H9 (cell line): ENCODE data around the gene SEMA3E. TPM values are rescaled to one million over a fixed set of nuclear protein-coding genes. Genes with fewer than 3 reads are reported as not detected.

Experiments used
- DNase-seq: peaks from one replicate; pipeline ENCODE4 v3.0.0-alpha.2; 2017
- H2AFZ ChIP-seq: one replicate; pipeline ENCODE4 v1.6.1; 2013; ENCODE audit warnings: mild to moderate bottlenecking, low read length, control low read depth, moderate library complexity
- H2AK5ac ChIP-seq: 2 replicates; pipeline ENCODE4 v1.6.1; 2013; ENCODE audit warnings: low read length, control low read depth, mixed read lengths; ENCODE audit not compliant: insufficient read length
- H2BK120ac ChIP-seq: one replicate; pipeline ENCODE4 v1.6.1; 2013; ENCODE audit warnings: low read depth, mild to moderate bottlenecking, low read length, control low read depth, inconsistent platforms; ENCODE audit not compliant: poor library complexity, severe bottlenecking
- H2BK12ac ChIP-seq: 2 replicates; pipeline ENCODE4 v1.6.1; 2013; ENCODE audit warnings: low read length, control low read depth, mixed read lengths, low read depth; ENCODE audit not compliant: insufficient read length
- H2BK15ac ChIP-seq: 2 replicates; pipeline ENCODE4 v1.6.1; 2013; ENCODE audit warnings: low read depth, low read length, control low read depth
- H2BK20ac ChIP-seq: one replicate; pipeline ENCODE4 v1.6.1; 2013; ENCODE audit warnings: low read depth, mild to moderate bottlenecking, low read length, control low read depth, inconsistent platforms; ENCODE audit not compliant: poor library complexity, severe bottlenecking
- H2BK5ac ChIP-seq: 2 replicates; pipeline ENCODE4 v1.6.1; 2013; ENCODE audit warnings: low read length, control low read depth, mixed read lengths; ENCODE audit not compliant: insufficient read length
- H3K14ac ChIP-seq: 2 replicates; pipeline ENCODE4 v1.6.1; 2013; ENCODE audit warnings: low read length, control low read depth; ENCODE audit not compliant: insufficient read depth
- H3K18ac ChIP-seq: 2 replicates; pipeline ENCODE4 v1.6.1; 2013; ENCODE audit warnings: low read depth, mild to moderate bottlenecking, mixed read lengths, low read length, control low read depth; ENCODE audit not compliant: insufficient read length
- H3K23ac ChIP-seq: 2 replicates; pipeline ENCODE4 v1.6.1; 2013; ENCODE audit warnings: low read length, control low read depth, mixed read lengths, low read depth; ENCODE audit not compliant: insufficient read length
- H3K23me2 ChIP-seq: 2 replicates; pipeline ENCODE4 v1.6.1; 2013; ENCODE audit warnings: low read depth, mild to moderate bottlenecking, mixed read lengths, low read length, control low read depth; ENCODE audit not compliant: insufficient read length, poor library complexity, severe bottlenecking
- H3K27ac ChIP-seq: 2 replicates; pipeline ENCODE4 v1.5.1; 2013; ENCODE audit warnings: low read length, control low read depth, mixed read lengths, low read depth; ENCODE audit not compliant: insufficient read length
- H3K27me3 ChIP-seq: 2 replicates; pipeline ENCODE4 v1.6.1; 2013; ENCODE audit warnings: low read length, control low read depth, inconsistent platforms; ENCODE audit not compliant: insufficient read depth
- H3K4ac ChIP-seq: 2 replicates; pipeline ENCODE4 v1.6.1; 2013; ENCODE audit warnings: low read depth, mild to moderate bottlenecking, control low read depth, inconsistent platforms, low read length, moderate library complexity
- H3K4me1 ChIP-seq: 2 replicates; pipeline ENCODE4 v1.6.1; 2013; ENCODE audit warnings: low read length, control low read depth, inconsistent platforms; ENCODE audit not compliant: insufficient read depth
- H3K4me2 ChIP-seq: 2 replicates; pipeline ENCODE4 v1.6.1; 2013; ENCODE audit warnings: low read length, control low read depth, mixed read lengths; ENCODE audit not compliant: insufficient read length, insufficient read depth
- H3K56ac ChIP-seq: 2 replicates; pipeline ENCODE4 v1.6.1; 2013; ENCODE audit warnings: low read depth, mild to moderate bottlenecking, mixed read lengths, low read length, control low read depth; ENCODE audit not compliant: insufficient read length
- H3K79me1 ChIP-seq: 2 replicates; pipeline ENCODE4 v1.6.1; 2013; ENCODE audit warnings: low read depth, mild to moderate bottlenecking, moderate library complexity, low read length, control low read depth, inconsistent platforms; ENCODE audit not compliant: insufficient read depth, poor library complexity, severe bottlenecking
- H3K79me2 ChIP-seq: 2 replicates; pipeline ENCODE4 v1.6.1; 2013; ENCODE audit warnings: low read length, control low read depth, inconsistent platforms; ENCODE audit not compliant: insufficient read depth
- H3K9ac ChIP-seq: 2 replicates; pipeline ENCODE4 v1.6.1; 2013; ENCODE audit warnings: low read length, control low read depth, mixed read lengths; ENCODE audit not compliant: insufficient read length; ENCODE audit errors: extremely low read depth
- H3K9me3 ChIP-seq: one replicate; pipeline ENCODE4 v1.6.1; 2013; ENCODE audit warnings: low read depth, low read length, inconsistent platforms; ENCODE audit not compliant: control insufficient read depth
- H3T11ph ChIP-seq: one replicate; pipeline ENCODE4 v1.6.1; 2013; ENCODE audit warnings: mild to moderate bottlenecking, low read length, control low read depth, inconsistent platforms
- H4K20me1 ChIP-seq: one replicate; pipeline ENCODE4 v1.6.1; 2013; ENCODE audit not compliant: control insufficient read depth, insufficient read length, insufficient read depth
- H4K5ac ChIP-seq: 2 replicates; pipeline ENCODE4 v1.6.1; 2013; ENCODE audit warnings: low read depth, mild to moderate bottlenecking, mixed read lengths, low read length, control low read depth; ENCODE audit not compliant: insufficient read length
- H4K8ac ChIP-seq: replicated peaks from 2 replicates; pipeline ENCODE4 v1.6.1; 2013; ENCODE audit warnings: low read length, control low read depth, mixed read lengths, low read depth; ENCODE audit not compliant: insufficient read length
- H4K91ac ChIP-seq: 2 replicates; pipeline ENCODE4 v1.6.1; 2013; ENCODE audit warnings: low read depth, mild to moderate bottlenecking, moderate library complexity, mixed read lengths, low read length, control low read depth; ENCODE audit not compliant: insufficient read length
- H3K27ac Mint-ChIP-seq, 3 experiments: 2 replicates in 2 of 3; 3 replicates in 1 of 3; pipeline ENCODE4 v1.8.0; 2020 to 2021; ENCODE audit warnings: mixed read lengths in 3 of 3, mild to moderate bottlenecking in 1 of 3, moderate library complexity in 1 of 3
- H3K27me3 Mint-ChIP-seq: 2 replicates; pipeline ENCODE4 v1.8.0; 2021; ENCODE audit warnings: low read depth, mild to moderate bottlenecking, moderate library complexity, mixed read lengths
- H3K36me3 Mint-ChIP-seq, 3 experiments: 2 replicates in 2 of 3; 3 replicates in 1 of 3; pipeline ENCODE4 v1.8.0; 2020 to 2021; ENCODE audit warnings: low read depth in 3 of 3, mixed read lengths in 3 of 3; ENCODE audit not compliant: insufficient read depth in 1 of 3
- H3K4me1 Mint-ChIP-seq, 2 experiments: 2 replicates each; pipeline ENCODE4 v1.8.0; 2020; ENCODE audit warnings: mixed read lengths in 2 of 2
- H3K4me3 Mint-ChIP-seq, 2 experiments: 2 replicates in 1 of 2; 3 replicates in 1 of 2; pipeline ENCODE4 v1.8.0; 2020 to 2021; ENCODE audit warnings: mild to moderate bottlenecking in 2 of 2, mixed read lengths in 2 of 2, moderate library complexity in 1 of 2
- H3K9me3 Mint-ChIP-seq, 2 experiments: 2 replicates in 1 of 2; 3 replicates in 1 of 2; pipeline ENCODE4 v1.8.0; 2020; ENCODE audit warnings: mild to moderate bottlenecking in 2 of 2, mixed read lengths in 2 of 2, moderate library complexity in 1 of 2
- CTCF ChIP-seq: fragments of 200-600 bp; sonication (generic); conservative IDR thresholded peaks from 3 replicates; pipeline ENCODE4 v1.8.0; 2021; ENCODE audit warnings: antibody characterized with exemption, mild to moderate bottlenecking
- WGBS: extraction: QIAGEN DNeasy Blood & Tissue Kit; methylation state at CpG from one replicate; pipeline ENCODE4 v1.1.7; 2013; ENCODE audit warnings: missing lambda C conversion rate, low lambda C conversion rate, mixed read lengths; ENCODE audit not compliant: insufficient read length; ENCODE audit errors: extremely low coverage; 5-methylcytosine and 5-hydroxymethylcytosine counted together
- total RNA-seq: library from RNA; stranded (reverse); gene quantifications from 2 replicates; pipeline ENCODE4 v1.2.1, GENCODE V29; 2021

SEMA3E gene
- total RNA-seq, 1 experiment from 2014 or later = 0.39 TPM

- Histone ChIP-seq H2BK12ac (no peak overlapping the region), H4K8ac (no peak overlapping the region), H3K56ac (no peak overlapping the region), H4K20me1 (no peaks in the 10 kb centered on the region), H3K14ac (no peak overlapping the region), H3K79me1 (no peaks in the 10 kb centered on the region), H2BK20ac (no peak overlapping the region), H3K27ac (no peak overlapping the region), H2AFZ (no peak overlapping the region), H2AK5ac (no peak overlapping the region), H3K18ac (no peak overlapping the region), H3K27me3 (no peaks in the 10 kb centered on the region), H4K5ac (no peak overlapping the region), H4K91ac (no peak overlapping the region), H2BK15ac (no peak overlapping the region), H3K23me2 (no peaks in the 10 kb centered on the region), H3T11ph (no peak overlapping the region), H3K4me1 (0 out of 2 replicates have a peak, but pooled peaks cover 2% of the 10 kb centered on the region), H3K9me3 (no peaks in the 10 kb centered on the region), H3K79me2 (no peaks in the 10 kb centered on the region), H3K23ac (no peak overlapping the region), H3K9ac (no peak overlapping the region), H3K4me2 (no peak overlapping the region), H2BK120ac (no peak overlapping the region), H3K4ac (no peak overlapping the region), H2BK5ac (no peak overlapping the region)
- no peak overlapping the region for H3K27ac Mint-ChIP-seq
- no CpG with 5 or more reads among the region's 2 CpGs for WGBS
- no peak for TF ChIP-seq CTCF
- H3K27me3 Mint-ChIP-seq = no peaks in the 10 kb centered on the region; the same call in 1 of the 2 replicates
- no peaks in the 10 kb centered on the region for H3K36me3 Mint-ChIP-seq
- no peak for DNase-seq
- peaks cover 18 to 19% of the 10 kb centered on the region in 2 experiments for H3K4me1 Mint-ChIP-seq
- no peak overlapping the region for H3K4me3 Mint-ChIP-seq
- no peaks in the 10 kb centered on the region for H3K9me3 Mint-ChIP-seq
These were observed 129.7 kb downstream of the SEMA3E start for GRCh38 chr7:83519240-83519639.
